NT2/D1 (cell line): ENCODE data around the gene TCHP.

Experiments
- DNase-seq: peaks from one replicate; pipeline ENCODE4 v3.0.0-alpha.2; 2011; ENCODE audit warnings: low read depth, low spot score
- H3K27me3 ChIP-seq: 2 replicates; pipeline ENCODE4 v1.6.0; 2011; ENCODE audit warnings: mild to moderate bottlenecking; ENCODE audit not compliant: insufficient read length, insufficient read depth
- H3K36me3 ChIP-seq: 2 replicates; pipeline ENCODE4 v1.6.1; 2011; ENCODE audit warnings: mild to moderate bottlenecking, low read length, mixed read lengths; ENCODE audit not compliant: insufficient read depth, insufficient read length
- H3K4me1 ChIP-seq: 2 replicates; pipeline ENCODE4 v1.5.1; 2011; ENCODE audit not compliant: insufficient read depth, insufficient read length
- H3K4me3 ChIP-seq: 2 replicates; pipeline ENCODE4 v1.5.1; 2011; ENCODE audit warnings: low read depth; ENCODE audit not compliant: insufficient read length
- H3K9ac ChIP-seq: 2 replicates; pipeline ENCODE4 v1.6.0; 2011; ENCODE audit warnings: low read depth; ENCODE audit not compliant: insufficient read length
- H3K9me3 ChIP-seq: 2 replicates; pipeline ENCODE4 v1.5.1; 2011; ENCODE audit warnings: mild to moderate bottlenecking, low read length; ENCODE audit not compliant: insufficient read depth
- SUZ12 ChIP-seq: IDR thresholded peaks from 2 replicates; pipeline ENCODE4 v1.6.1; 2011; ENCODE audit not compliant: insufficient read length, insufficient read depth; ENCODE audit errors: extremely low read depth
- YY1 ChIP-seq: IDR thresholded peaks from 2 replicates; pipeline ENCODE4 v1.6.1; 2011; ENCODE audit not compliant: insufficient read length, insufficient read depth
- ZNF274 ChIP-seq: IDR thresholded peaks from 2 replicates; pipeline ENCODE4 v1.6.1; 2011; ENCODE audit warnings: mild to moderate bottlenecking, low read depth, low read length

The TCHP gene

GRCh38 chr12:109915171-109916040 lies 15.3 kb downstream of the TCHP start:
- Histone ChIP-seq H3K36me3 (peaks cover 90% of the 10 kb centered on the region), H3K9ac (no peak overlapping the region), H3K4me3 (no peak overlapping the region), H3K4me1 (no peaks in the 10 kb centered on the region), H3K27me3 (no peaks in the 10 kb centered on the region), H3K9me3 (peaks cover 16% of the 10 kb centered on the region; the same call in 1 of the 2 replicates)
- DNase-seq, result no peak
- TF ChIP-seq YY1 (no peak), ZNF274 (no peak), SUZ12 (no peak)

DNA sequence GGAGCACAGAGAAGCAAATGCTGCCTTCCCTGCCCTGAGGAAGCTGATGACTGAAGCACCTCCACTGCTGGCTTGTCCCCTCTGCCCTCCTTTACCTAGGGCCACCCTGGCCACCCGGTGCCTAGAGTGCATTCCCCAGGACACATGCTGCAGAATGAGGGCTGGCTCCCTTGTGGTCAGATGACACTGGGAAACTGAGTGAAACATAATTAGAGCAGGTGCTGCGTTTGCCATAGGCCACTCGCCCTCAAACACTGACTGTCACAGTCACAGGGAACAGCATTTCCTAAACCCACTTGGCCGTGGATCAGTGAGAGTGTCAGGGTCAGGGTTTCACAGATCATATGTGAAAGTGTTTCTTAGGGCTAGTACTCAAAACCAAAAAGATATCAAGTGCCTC lies 16.0 kb downstream of the TCHP start:
- peaks cover 86% of the 10 kb centered on the region for H3K36me3 ChIP-seq
- no peak overlapping the region for H3K4me3 ChIP-seq

DNA sequence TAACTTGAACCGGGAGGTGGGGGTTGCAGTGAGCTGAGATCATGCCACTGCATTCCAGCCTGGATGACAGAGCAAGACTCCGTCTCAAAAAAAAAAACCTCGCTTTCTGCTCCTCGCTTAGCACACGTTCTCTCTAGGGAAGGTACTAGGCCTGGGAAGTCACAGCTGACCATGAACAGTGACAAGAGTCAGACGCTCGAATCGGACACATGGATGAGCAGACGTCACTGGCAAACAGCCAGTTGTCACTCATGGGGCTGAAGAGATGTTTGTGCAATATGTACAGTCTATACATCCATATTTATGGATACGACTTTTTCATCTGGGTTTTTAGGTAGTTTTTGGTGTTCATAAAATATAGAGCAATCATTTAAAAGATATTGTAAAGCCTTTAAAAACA lies 19.4 kb downstream of the TCHP start:
- TF ChIP-seq YY1, result no peak
- no peak for TF ChIP-seq SUZ12
- TF ChIP-seq ZNF274, result no peak
- H3K4me3 ChIP-seq, result no peak overlapping the region
- H3K4me1 ChIP-seq, result peaks cover 7% of the 10 kb centered on the region
- H3K9ac ChIP-seq, result no peak overlapping the region
- peaks cover 54% of the 10 kb centered on the region for H3K36me3 ChIP-seq
- peaks cover 20% of the 10 kb centered on the region; the same call in 1 of the 2 replicates for H3K9me3 ChIP-seq
- no peaks in the 10 kb centered on the region for H3K27me3 ChIP-seq
- no peak for DNase-seq

More for the DNA sequence above, 16.0 kb downstream of the TCHP start:
- TF ChIP-seq YY1, result no peak
- no peak for TF ChIP-seq SUZ12
- no peak for TF ChIP-seq ZNF274
- H3K9me3 ChIP-seq, result peaks cover 20% of the 10 kb centered on the region; the same call in 1 of the 2 replicates
- H3K27me3 ChIP-seq, result no peaks in the 10 kb centered on the region
- DNase-seq, result no peak
- H3K4me1 ChIP-seq, result no peaks in the 10 kb centered on the region
- no peak overlapping the region for H3K9ac ChIP-seq

DNA sequence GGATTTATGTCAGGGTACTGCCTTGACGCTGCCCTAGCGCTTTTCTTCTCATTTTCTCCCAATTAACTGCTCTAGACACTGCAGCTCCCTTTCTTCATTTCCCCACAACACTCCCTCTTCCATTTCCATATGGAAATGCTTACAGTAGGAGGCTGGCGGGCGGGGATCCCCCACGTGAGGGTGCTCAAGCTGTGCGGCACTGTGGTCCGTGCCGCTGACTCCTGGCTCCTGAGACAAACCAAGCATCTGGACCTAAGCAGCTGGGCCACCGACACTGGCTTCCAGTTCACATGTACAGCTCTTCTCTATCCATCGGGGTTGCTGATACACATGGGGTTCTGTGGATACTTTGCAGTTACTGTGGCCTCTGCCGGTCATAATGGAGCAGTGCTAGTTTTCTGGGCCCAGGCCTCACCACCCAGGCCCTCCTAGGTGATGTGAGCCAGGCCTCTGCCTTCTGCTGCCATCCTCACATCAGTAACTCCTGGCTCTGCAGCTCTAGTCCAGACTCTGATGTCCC lies 20.2 kb downstream of the TCHP start:
- peaks cover 46% of the 10 kb centered on the region for H3K36me3 ChIP-seq
- no peaks in the 10 kb centered on the region for H3K27me3 ChIP-seq
- H3K4me3 ChIP-seq, result no peak overlapping the region
- H3K9ac ChIP-seq, result no peak overlapping the region
- no peak for TF ChIP-seq ZNF274
- no peak for TF ChIP-seq SUZ12
- TF ChIP-seq YY1, result no peak
- H3K9me3 ChIP-seq, result peaks cover 20% of the 10 kb centered on the region; the same call in 1 of the 2 replicates
- peaks cover 8% of the 10 kb centered on the region for H3K4me1 ChIP-seq
- DNase-seq, result no peak

DNA sequence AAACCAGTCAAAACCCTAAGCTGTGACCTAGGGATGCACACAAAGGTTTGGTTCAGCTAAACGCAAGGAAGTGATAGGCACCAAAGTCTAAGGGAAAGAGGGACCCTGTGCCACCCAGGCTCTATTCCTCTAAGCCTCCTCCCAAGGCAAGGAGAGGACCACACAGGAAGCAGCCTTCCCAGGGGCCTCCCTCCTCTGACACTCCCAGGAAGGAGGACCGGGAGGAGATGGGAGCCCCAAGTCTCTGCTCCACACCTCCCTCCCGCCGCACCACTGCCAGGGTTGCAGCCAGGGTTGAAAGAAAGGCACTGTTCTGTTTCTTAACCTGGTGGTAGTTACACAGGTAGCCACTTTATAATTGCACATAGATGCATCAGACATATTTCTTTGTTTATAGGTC lies 21.9 kb downstream of the TCHP start:
- Histone ChIP-seq H3K36me3 (peaks cover 33% of the 10 kb centered on the region), H3K27me3 (no peaks in the 10 kb centered on the region), H3K4me1 (peaks cover 9% of the 10 kb centered on the region), H3K4me3 (no peak overlapping the region), H3K9ac (no peak overlapping the region), H3K9me3 (peaks cover 20% of the 10 kb centered on the region; the same call in 1 of the 2 replicates)
- no peak for DNase-seq
- no peak for TF ChIP-seq ZNF274
- TF ChIP-seq SUZ12, result no peak
- no peak for TF ChIP-seq YY1

- peaks cover 9% of the 10 kb centered on the region for H3K4me1 ChIP-seq
- no peaks in the 10 kb centered on the region for H3K27me3 ChIP-seq
- peaks cover 20% of the 10 kb centered on the region; the same call in 1 of the 2 replicates for H3K9me3 ChIP-seq
- H3K9ac ChIP-seq, result no peak overlapping the region
- H3K4me3 ChIP-seq, result no peak overlapping the region
- peaks cover 27% of the 10 kb centered on the region for H3K36me3 ChIP-seq
- no peak for DNase-seq
- no peak for TF ChIP-seq YY1
- TF ChIP-seq ZNF274, result no peak
- TF ChIP-seq SUZ12, result no peak
Observed at GRCh38 chr12:109923038-109923437, 23.0 kb downstream of the TCHP start.
